Right cardiac atrium (tissue), 5 donors: ENCODE results near the gene C11orf42. TPM values are rescaled to one million over a fixed set of nuclear protein-coding genes. Genes with fewer than 3 reads are reported as not detected.

Experiments
- ATAC-seq, 2 donors: fragments of 200-7000 bp; cut with Tn5 transposase; one replicate each; pipeline versions ENCODE4 v1.8.0 to v1.9.1; 2020; ENCODE audit warnings: moderate library complexity in 2 of 2, mild to moderate bottlenecking in 1 of 2
- DNase-seq, 3 donors: peaks; one replicate each; pipeline ENCODE4 v3.0.0-alpha.2; 2020
- H3K27ac ChIP-seq: one replicate; pipeline ENCODE4 v1.5.1; 2013; ENCODE audit warnings: mild to moderate bottlenecking, low read length, control low read depth, moderate library complexity
- H3K27me3 ChIP-seq: one replicate; pipeline ENCODE4 v1.6.1; 2013; ENCODE audit not compliant: control insufficient read depth, insufficient read depth
- H3K4me1 ChIP-seq: one replicate; pipeline ENCODE4 v1.6.1; 2013; ENCODE audit warnings: low read length; ENCODE audit not compliant: control insufficient read depth, insufficient read depth
- H3K4me3 ChIP-seq: one replicate; pipeline ENCODE4 v1.5.1; 2013; ENCODE audit warnings: low read length, control low read depth
- H3K9me3 ChIP-seq: one replicate; pipeline ENCODE4 v1.6.1; 2013; ENCODE audit warnings: low read length; ENCODE audit not compliant: control insufficient read depth
- WGBS: extraction: QIAGEN DNeasy Blood & Tissue Kit; methylation state at CpG from one replicate; pipeline ENCODE4 v1.1.7; 2013; 5-methylcytosine and 5-hydroxymethylcytosine counted together
- intact Hi-C, 4 donors: fragments of 100-400 bp; cut with DNase I; formaldehyde crosslinking; loops; one replicate each; pipeline versions ENCODE4 v1.11.0 to v1.14.0; 2022 to 2023
- polyA plus RNA-seq: library from polyadenylated mRNA; stranded (reverse); fragments of 200-250 nt; gene quantifications from one replicate; pipeline ENCODE4 v1.2.3, GENCODE V29; 2013
- total RNA-seq, 4 donors: library from RNA; stranded (reverse); fragmentation: NEBNext Ultra II Directional; extraction: Animal tissue kit (Norgen Biotek cat#: 25700); gene quantifications; one replicate each; pipeline ENCODE4 v1.2.1, GENCODE V29; 2021
- donor health status: healthy with polysubstance abuse.
- donor health status: DM: no; HTN: yes; CAD: no.
- donor health status: DM: no; HTN: no; CAD: no.
- donor health status: DM: no; HTN: yes; CAD: no; lungs with severe emphysema.
- donor health status: DM: yes; HTN: yes; CAD: no.

C11orf42 gene
- total and polyA plus RNA-seq, 5 donors = not detected

GRCh38 chr11:6223854-6224253 is 18.5 kb downstream of the C11orf42 start:
- H3K27ac ChIP-seq = no peak overlapping the region
- intact Hi-C loops = no loop called here
- peaks cover 7% of the 10 kb centered on the region for H3K4me1 ChIP-seq
- WGBS = 96% methylated on average over 17 of the region's 17 CpGs
- ATAC-seq (no peak), DNase-seq (no peak)
- no peak overlapping the region for H3K4me3 ChIP-seq
- no peaks in the 10 kb centered on the region for H3K27me3 ChIP-seq
- H3K9me3 ChIP-seq = no peaks in the 10 kb centered on the region

- Histone ChIP-seq H3K9me3 (no peaks in the 10 kb centered on the region), H3K4me3 (no peak overlapping the region), H3K27ac (peak overlapping the region; percentile 25), H3K27me3 (no peaks in the 10 kb centered on the region), H3K4me1 (peaks cover 7% of the 10 kb centered on the region)
- intact Hi-C loops = no loop called here
- 93% methylated on average over 3 of the region's 3 CpGs for WGBS
- no peak for DNase-seq
- peak in 1 of 2 donors; percentile 26 for ATAC-seq
Measured at GRCh38 chr11:6224421-6224820, 19.1 kb downstream of the C11orf42 start.

GRCh38 chr11:6225024-6225423 is 19.7 kb downstream of the C11orf42 start:
- intact Hi-C loops = no loop called here
- WGBS = 24% methylated on average over 1 of the region's 1 CpG
- Histone ChIP-seq H3K9me3 (no peaks in the 10 kb centered on the region), H3K27ac (no peak overlapping the region), H3K4me3 (no peak overlapping the region), H3K4me1 (peaks cover 6% of the 10 kb centered on the region), H3K27me3 (no peaks in the 10 kb centered on the region)
- DNase-seq (no peak), ATAC-seq (peak; percentile 42 to 53)

- peaks cover 6% of the 10 kb centered on the region for H3K4me1 ChIP-seq
- WGBS = 57% methylated on average over 2 of the region's 2 CpGs
Measured at GRCh38 chr11:6225896-6226295, 20.5 kb downstream of the C11orf42 start.

GRCh38 chr11:6228520-6228919 is 23.2 kb downstream of the C11orf42 start:
- no peak overlapping the region for H3K27ac ChIP-seq
- intact Hi-C loops = no loop called here
- WGBS = 51% methylated on average over 3 of the region's 3 CpGs
- DNase-seq = no peak
- H3K27me3 ChIP-seq = no peaks in the 10 kb centered on the region
- H3K9me3 ChIP-seq = no peaks in the 10 kb centered on the region
- no peak for ATAC-seq
- H3K4me1 ChIP-seq = peaks cover 6% of the 10 kb centered on the region
- no peak overlapping the region for H3K4me3 ChIP-seq

More at GRCh38 chr11:6225896-6226295, 20.5 kb downstream of the C11orf42 start:
- ATAC-seq (peak; percentile 70 to 89), DNase-seq (peak in 2 of 3 donors; percentile 58 to 74)
- Histone ChIP-seq H3K27ac (no peak overlapping the region), H3K9me3 (no peaks in the 10 kb centered on the region), H3K4me3 (no peak overlapping the region), H3K27me3 (no peaks in the 10 kb centered on the region)
- intact Hi-C loops = no loop called here

- no peak overlapping the region for H3K4me3 ChIP-seq
- no peaks in the 10 kb centered on the region for H3K27me3 ChIP-seq
- 57% methylated on average over 2 of the region's 2 CpGs for WGBS
- no peaks in the 10 kb centered on the region for H3K9me3 ChIP-seq
- ATAC-seq (no peak), DNase-seq (no peak)
- intact Hi-C loops = no loop called here
- H3K4me1 ChIP-seq = peaks cover 2% of the 10 kb centered on the region
- no peak overlapping the region for H3K27ac ChIP-seq
Measured at GRCh38 chr11:6229911-6230310, 24.6 kb downstream of the C11orf42 start.

GRCh38 chr11:6232899-6233298 is 27.5 kb downstream of the C11orf42 start:
- no peak overlapping the region for H3K4me3 ChIP-seq

GRCh38 chr11:6233984-6234386 is 28.6 kb downstream of the C11orf42 start:
- ATAC-seq (peak in 1 of 2 donors; percentile 2), DNase-seq (peak in 2 of 3 donors; percentile 57 to 65)
- no peaks in the 10 kb centered on the region for H3K9me3 ChIP-seq
- intact Hi-C loops = no loop called here
- 2% methylated on average over 10 of the region's 10 CpGs for WGBS
- peak overlapping the region; percentile 68 for H3K4me3 ChIP-seq
- peak overlapping the region; percentile 75 for H3K27ac ChIP-seq
- no peaks in the 10 kb centered on the region for H3K27me3 ChIP-seq
- peaks cover 2% of the 10 kb centered on the region for H3K4me1 ChIP-seq

More at GRCh38 chr11:6232899-6233298, 27.5 kb downstream of the C11orf42 start:
- Histone ChIP-seq H3K4me1 (peaks cover 2% of the 10 kb centered on the region), H3K27ac (no peak overlapping the region), H3K9me3 (no peaks in the 10 kb centered on the region), H3K27me3 (no peaks in the 10 kb centered on the region)
- no peak for DNase-seq
- ATAC-seq = no peak
- intact Hi-C loops = no loop called here

- under 1% methylated on average over 62 of the region's 62 CpGs for WGBS
- intact Hi-C loops = no loop called here
- peak within 1 kb of the TSS; percentile 68 for H3K4me3 ChIP-seq
- H3K9me3 ChIP-seq = no peaks in the 10 kb centered on the region
- ATAC-seq = peak; percentile 99
- H3K4me1 ChIP-seq = peaks cover 2% of the 10 kb centered on the region
- peak within 1 kb of the TSS; percentile 78 for H3K27ac ChIP-seq
- H3K27me3 ChIP-seq = no peaks in the 10 kb centered on the region
- peak; percentile 100 for DNase-seq
Measured at GRCh38 chr11:6234387-6235107, 29.2 kb downstream of the C11orf42 start, which contains the start of gene FHIP1B. Gene FHIP1B (minus strand): TSS chr11:6234636. CDS start chr11:6224516, 10,120 bp downstream.

GRCh38 chr11:6237266-6237665 is 31.9 kb downstream of the C11orf42 start:
- ATAC-seq = no peak
- Histone ChIP-seq H3K4me1 (no peaks in the 10 kb centered on the region), H3K27ac (no peak overlapping the region), H3K4me3 (no peak overlapping the region), H3K27me3 (no peaks in the 10 kb centered on the region), H3K9me3 (no peaks in the 10 kb centered on the region)
- WGBS = 78% methylated on average over 4 of the region's 4 CpGs
- intact Hi-C loops = no loop called here
- DNase-seq = no peak

- Histone ChIP-seq H3K4me3 (no peak overlapping the region), H3K4me1 (no peaks in the 10 kb centered on the region), H3K27me3 (no peaks in the 10 kb centered on the region), H3K27ac (no peak overlapping the region), H3K9me3 (no peaks in the 10 kb centered on the region)
- intact Hi-C loops = no loop called here
- WGBS = 86% methylated on average over 5 of the region's 5 CpGs
- ATAC-seq = no peak
- DNase-seq = no peak
Measured at GRCh38 chr11:6237761-6238302, 32.5 kb downstream of the C11orf42 start.
